Amniotic stem cell (primary cell): ENCODE results near the gene GAK.
"Not testable (repeated sequence)": the region's sequence is repeated elsewhere in the genome, so short reads cannot be mapped to it uniquely, and the experiment has no call there.

Experiments
- DNase-seq: peaks from one replicate; lab custom pipeline; 2025; lab: John Stamatoyannopoulos, UW

The GAK gene

GRCh38 chr4:808860-809570 is 123.1 kb downstream of the GAK start:
- DNase-seq = no peak

DNA sequence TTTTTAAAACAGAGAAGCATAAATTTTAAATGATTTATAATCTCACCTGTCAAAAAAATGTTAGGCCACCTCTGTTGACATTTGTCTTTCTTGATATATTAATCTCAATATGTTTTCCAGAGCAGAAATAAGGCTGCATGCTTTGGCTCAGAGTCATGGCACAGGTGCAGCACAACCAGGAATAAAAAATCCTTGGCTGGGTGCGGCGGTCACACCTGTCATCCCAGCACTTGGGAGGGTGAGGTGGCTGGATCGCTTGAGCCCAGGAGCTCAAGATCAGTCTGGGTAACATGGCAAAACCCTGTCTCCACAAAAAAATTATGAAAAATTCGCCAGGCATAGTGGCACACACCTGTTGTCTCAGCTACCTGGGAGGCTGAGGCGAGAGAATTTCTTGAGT is 124.3 kb downstream of the GAK start:
- DNase-seq = no peak

DNA sequence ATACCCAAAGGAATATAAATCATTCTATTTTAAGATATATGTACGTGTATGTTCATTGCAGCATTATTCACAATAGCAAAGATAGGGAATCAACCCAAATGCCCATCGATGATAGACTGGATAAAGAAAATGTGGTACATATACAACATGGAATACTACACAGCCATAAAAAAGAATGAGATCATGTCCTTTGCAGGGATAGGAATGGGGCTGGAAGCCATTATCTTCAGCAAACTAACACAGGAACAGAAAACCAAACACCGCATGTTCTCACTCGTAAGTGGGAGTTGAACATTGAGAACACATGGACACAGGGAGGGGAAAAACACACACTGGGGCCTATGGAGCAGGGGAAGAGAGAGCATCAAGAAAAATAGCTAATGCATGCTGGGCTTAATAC is 125.1 kb downstream of the GAK start:
- not testable (repeated sequence) for DNase-seq

- DNase-seq = no peak
Observed at GRCh38 chr4:804804-805203, 127.3 kb downstream of the GAK start.

DNA sequence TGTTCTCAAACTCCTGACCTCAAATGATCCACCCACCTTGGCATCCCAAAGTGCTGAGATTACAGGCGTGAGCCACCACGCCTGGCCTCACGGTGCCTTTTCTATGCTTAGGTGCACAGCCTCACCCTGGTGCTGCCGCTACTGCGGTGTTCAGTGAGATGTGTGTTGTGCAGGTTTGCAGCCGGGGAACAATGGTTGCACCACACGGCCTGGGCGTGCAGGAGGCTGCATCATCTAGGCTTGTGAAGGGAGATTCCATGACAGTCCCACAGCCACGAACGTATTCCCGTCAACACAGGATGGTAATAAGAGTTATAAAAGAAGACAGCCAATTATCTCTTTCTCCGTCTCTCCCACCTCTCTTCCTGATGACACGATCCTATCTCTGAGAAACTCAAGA is 128.2 kb downstream of the GAK start:
- no peak for DNase-seq

- DNase-seq = no peak
Observed at GRCh38 chr4:801436-802124, 130.5 kb downstream of the GAK start.
